Measurements from ENCODE around the gene ZNFX1. TPM values are rescaled to one million over a fixed set of nuclear protein-coding genes. Genes with fewer than 3 reads are reported as not detected.
"Not testable (repeated sequence)": the region's sequence is repeated elsewhere in the genome, so short reads cannot be mapped to it uniquely, and the experiment has no call there.

The ZNFX1 gene
- total and polyA plus RNA-seq, 4 donors: 10.4 to 59.4 (median 35.5) TPM

- Histone ChIP-seq H3K4me3 (ENCODE audit: low read length in 2 of 2) (no peak overlapping the region), H3K4me1 (ENCODE audit: control insufficient read depth in 1 of 2, insufficient read depth in 2 of 2, low read length in 2 of 2) (no peaks in the 10 kb centered on the region), H3K36me3 (ENCODE audit: control insufficient read depth in 1 of 2, insufficient read depth in 2 of 2, low read length in 1 of 2) (no peaks in the 10 kb centered on the region), H3K27ac (ENCODE audit: low read depth in 1 of 2, low read length in 2 of 2) (no peak overlapping the region), H3K27me3 (ENCODE audit: control insufficient read depth in 1 of 2, insufficient read depth in 2 of 2, low read length in 1 of 2) (no peaks in the 10 kb centered on the region), H3K9me3 (ENCODE audit: control insufficient read depth, low read length) (no peaks in the 10 kb centered on the region)
- DNase-seq (peak in 1 of 2 donors; percentile 59), ATAC-seq (ENCODE audit: low FRiP score) (peak; percentile 44)
- intact Hi-C loops (cut with DNase I): no loop called here
- WGBS, 2 donors: 87 to 90% methylated on average over 6 of the region's 6 CpGs
Observed at GRCh38 chr20:49297605-49298530, 20.0 kb upstream of the ZNFX1 start.

- H3K9me3 ChIP-seq (ENCODE audit: control insufficient read depth, low read length); H3K27me3 ChIP-seq (ENCODE audit: control insufficient read depth in 1 of 2, insufficient read depth in 2 of 2, low read length in 1 of 2); intact Hi-C loops (cut with DNase I); DNase-seq; H3K4me3 ChIP-seq (ENCODE audit: low read length in 2 of 2); H3K27ac ChIP-seq (ENCODE audit: low read depth in 1 of 2, low read length in 2 of 2); ATAC-seq (ENCODE audit: low FRiP score); H3K4me1 ChIP-seq (ENCODE audit: control insufficient read depth in 1 of 2, insufficient read depth in 2 of 2, low read length in 2 of 2); H3K36me3 ChIP-seq (ENCODE audit: control insufficient read depth in 1 of 2, insufficient read depth in 2 of 2, low read length in 1 of 2): not testable (repeated sequence)
- 72 to 75% methylated on average over 16 of the region's 16 CpGs for WGBS, 2 donors
Observed at GRCh38 chr20:49294002-49294654, 16.3 kb upstream of the ZNFX1 start.

GRCh38 chr20:49293122-49293521 lies 15.3 kb upstream of the ZNFX1 start:
- 94% methylated on average over 6 of the region's 6 CpGs for WGBS, 2 donors
- intact Hi-C loops (cut with DNase I): no loop called here
- peaks cover 2% of the 10 kb centered on the region for H3K9me3 ChIP-seq (ENCODE audit: control insufficient read depth, low read length)
- H3K27me3 ChIP-seq (ENCODE audit: control insufficient read depth in 1 of 2, insufficient read depth in 2 of 2, low read length in 1 of 2): no peaks in the 10 kb centered on the region
- DNase-seq (no peak), ATAC-seq (ENCODE audit: low FRiP score) (no peak)
- no peaks in the 10 kb centered on the region for H3K4me1 ChIP-seq (ENCODE audit: control insufficient read depth in 1 of 2, insufficient read depth in 2 of 2, low read length in 2 of 2)
- H3K36me3 ChIP-seq (ENCODE audit: control insufficient read depth in 1 of 2, insufficient read depth in 2 of 2, low read length in 1 of 2): peaks cover 4 to 13% of the 10 kb centered on the region in 2 donors
- H3K27ac ChIP-seq (ENCODE audit: low read depth in 1 of 2, low read length in 2 of 2): no peak overlapping the region
- H3K4me3 ChIP-seq (ENCODE audit: low read length in 2 of 2): no peak overlapping the region

- peaks cover 4 to 16% of the 10 kb centered on the region in 2 donors for H3K36me3 ChIP-seq (ENCODE audit: control insufficient read depth in 1 of 2, insufficient read depth in 2 of 2, low read length in 1 of 2)
- ATAC-seq (ENCODE audit: low FRiP score) (no peak), DNase-seq (no peak)
- H3K9me3 ChIP-seq (ENCODE audit: control insufficient read depth, low read length): peaks cover 3% of the 10 kb centered on the region
- intact Hi-C loops (cut with DNase I): no loop called here
- H3K27me3 ChIP-seq (ENCODE audit: control insufficient read depth in 1 of 2, insufficient read depth in 2 of 2, low read length in 1 of 2): no peaks in the 10 kb centered on the region
- no peak overlapping the region for H3K27ac ChIP-seq (ENCODE audit: low read depth in 1 of 2, low read length in 2 of 2)
- WGBS, 2 donors: 68% methylated on average over 3 of the region's 3 CpGs
- no peak overlapping the region for H3K4me3 ChIP-seq (ENCODE audit: low read length in 2 of 2)
- no peaks in the 10 kb centered on the region for H3K4me1 ChIP-seq (ENCODE audit: control insufficient read depth in 1 of 2, insufficient read depth in 2 of 2, low read length in 2 of 2)
Observed at GRCh38 chr20:49292010-49292409, 14.2 kb upstream of the ZNFX1 start.

GRCh38 chr20:49291200-49291599 lies 13.3 kb upstream of the ZNFX1 start:
- Histone ChIP-seq H3K4me1 (ENCODE audit: control insufficient read depth in 1 of 2, insufficient read depth in 2 of 2, low read length in 2 of 2) (no peaks in the 10 kb centered on the region), H3K9me3 (ENCODE audit: control insufficient read depth, low read length) (peaks cover 10% of the 10 kb centered on the region), H3K36me3 (ENCODE audit: control insufficient read depth in 1 of 2, insufficient read depth in 2 of 2, low read length in 1 of 2) (peaks cover 6 to 24% of the 10 kb centered on the region in 2 donors), H3K27me3 (ENCODE audit: control insufficient read depth in 1 of 2, insufficient read depth in 2 of 2, low read length in 1 of 2) (no peaks in the 10 kb centered on the region), H3K4me3 (ENCODE audit: low read length in 2 of 2) (no peak overlapping the region), H3K27ac (ENCODE audit: low read depth in 1 of 2, low read length in 2 of 2) (no peak overlapping the region)
- ATAC-seq (ENCODE audit: low FRiP score): no peak
- intact Hi-C loops (cut with DNase I): no loop called here
- 73 to 80% methylated on average over 1 of the region's 1 CpG for WGBS, 2 donors
- DNase-seq: no peak

- intact Hi-C loops (cut with DNase I): no loop called here
- ATAC-seq (ENCODE audit: low FRiP score) (no peak), DNase-seq (no peak)
- no peak overlapping the region for H3K27ac ChIP-seq (ENCODE audit: low read depth in 1 of 2, low read length in 2 of 2)
- peaks cover 11 to 26% of the 10 kb centered on the region in 2 donors for H3K36me3 ChIP-seq (ENCODE audit: control insufficient read depth in 1 of 2, insufficient read depth in 2 of 2, low read length in 1 of 2)
- peaks cover 12% of the 10 kb centered on the region for H3K9me3 ChIP-seq (ENCODE audit: control insufficient read depth, low read length)
- H3K4me3 ChIP-seq (ENCODE audit: low read length in 2 of 2): no peak overlapping the region
- H3K4me1 ChIP-seq (ENCODE audit: control insufficient read depth in 1 of 2, insufficient read depth in 2 of 2, low read length in 2 of 2): no peaks in the 10 kb centered on the region
- H3K27me3 ChIP-seq (ENCODE audit: control insufficient read depth in 1 of 2, insufficient read depth in 2 of 2, low read length in 1 of 2): no peaks in the 10 kb centered on the region
- WGBS, 2 donors: 88 to 90% methylated on average over 6 of the region's 6 CpGs
Observed at GRCh38 chr20:49290608-49291191, 12.8 kb upstream of the ZNFX1 start.

GRCh38 chr20:49288784-49289696 lies 11.2 kb upstream of the ZNFX1 start:
- no peaks in the 10 kb centered on the region for H3K27me3 ChIP-seq (ENCODE audit: control insufficient read depth in 1 of 2, insufficient read depth in 2 of 2, low read length in 1 of 2)
- H3K27ac ChIP-seq (ENCODE audit: low read depth in 1 of 2, low read length in 2 of 2): no peak overlapping the region
- no peak for ATAC-seq (ENCODE audit: low FRiP score)
- no peak overlapping the region for H3K4me3 ChIP-seq (ENCODE audit: low read length in 2 of 2)
- 89 to 94% methylated on average over 10 of the region's 10 CpGs for WGBS, 2 donors
- no peaks in the 10 kb centered on the region for H3K4me1 ChIP-seq (ENCODE audit: control insufficient read depth in 1 of 2, insufficient read depth in 2 of 2, low read length in 2 of 2)
- peaks cover 20 to 26% of the 10 kb centered on the region in 2 donors for H3K36me3 ChIP-seq (ENCODE audit: control insufficient read depth in 1 of 2, insufficient read depth in 2 of 2, low read length in 1 of 2)
- DNase-seq: no peak
- intact Hi-C loops (cut with DNase I): no loop called here
- peaks cover 14% of the 10 kb centered on the region for H3K9me3 ChIP-seq (ENCODE audit: control insufficient read depth, low read length)

GRCh38 chr20:49288250-49288751 lies 10.4 kb upstream of the ZNFX1 start:
- Histone ChIP-seq H3K27ac (ENCODE audit: low read depth in 1 of 2, low read length in 2 of 2) (no peak overlapping the region), H3K36me3 (ENCODE audit: control insufficient read depth in 1 of 2, insufficient read depth in 2 of 2, low read length in 1 of 2) (peaks cover 25 to 26% of the 10 kb centered on the region in 2 donors)
- WGBS, 2 donors: 55 to 57% methylated on average over 2 of the region's 2 CpGs

More at GRCh38 chr20:49288250-49288751, 10.4 kb upstream of the ZNFX1 start:
- H3K4me3 ChIP-seq (ENCODE audit: low read length in 2 of 2): no peak overlapping the region
- peaks cover 14% of the 10 kb centered on the region for H3K9me3 ChIP-seq (ENCODE audit: control insufficient read depth, low read length)
- ATAC-seq (ENCODE audit: low FRiP score) (no peak), DNase-seq (no peak)
- intact Hi-C loops (cut with DNase I): no loop called here
- no peaks in the 10 kb centered on the region for H3K27me3 ChIP-seq (ENCODE audit: control insufficient read depth in 1 of 2, insufficient read depth in 2 of 2, low read length in 1 of 2)
- H3K4me1 ChIP-seq (ENCODE audit: control insufficient read depth in 1 of 2, insufficient read depth in 2 of 2, low read length in 2 of 2): peaks cover 0 to 2% of the 10 kb centered on the region in 2 donors

All from aorta (tissue), 5 donors.